ENCODE results near the gene RAD18. TPM values are rescaled to one million over a fixed set of nuclear protein-coding genes. Genes with fewer than 3 reads are reported as not detected.

The RAD18 gene
- total RNA-seq, 1 donor from 2014 or later = 22.1 TPM

DNA sequence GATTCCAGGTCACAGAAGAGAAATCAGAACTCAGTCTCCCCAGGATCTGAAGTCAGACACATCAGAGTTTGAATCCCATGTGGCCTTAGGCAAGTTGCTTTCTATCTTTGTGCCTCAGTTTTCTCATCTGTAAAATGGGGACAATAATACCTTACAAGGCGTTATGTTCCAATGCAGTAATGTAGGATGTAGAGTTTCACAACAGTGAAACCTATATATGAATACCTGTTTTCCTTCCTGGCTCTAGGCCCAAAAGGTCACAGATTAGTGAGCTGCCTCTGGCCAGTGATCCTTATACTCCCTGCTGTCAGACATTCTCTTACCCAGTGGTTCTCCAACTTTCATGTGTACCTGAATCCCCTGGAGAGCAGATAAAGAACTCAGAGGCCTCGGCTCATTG, 121.0 kb downstream of the RAD18 start:
- no peak overlapping the region for H3K27ac ChIP-seq
- Mint-ChIP-seq H3K4me3 (no peak overlapping the region), H3K27ac (no peak overlapping the region), H3K36me3 (no peaks in the 10 kb centered on the region), H3K9me3 (no peaks in the 10 kb centered on the region), H3K4me1 (no peaks in the 10 kb centered on the region), H3K27me3 (ENCODE audit: insufficient read depth, low read depth) (no peaks in the 10 kb centered on the region)
- no peak overlapping the region for H3K4me3 ChIP-seq
- H3K36me3 ChIP-seq = no peaks in the 10 kb centered on the region
- H3F3A ChIP-seq (ENCODE audit: low read depth) = no peaks in the 10 kb centered on the region
- H2AFZ ChIP-seq (replicated peaks) = no peak overlapping the region
- no peaks in the 10 kb centered on the region for H3K9me3 ChIP-seq (ENCODE audit: low read depth)
- H3K4me1 ChIP-seq = peaks cover 6% of the 10 kb centered on the region
- no peaks in the 10 kb centered on the region for H3K79me2 ChIP-seq (ENCODE audit: low read depth)
- no peak overlapping the region for H3K9ac ChIP-seq
- DNase-seq (ENCODE audit: low spot score) = no peak
- no peaks in the 10 kb centered on the region for H3K27me3 ChIP-seq
- no peak overlapping the region for H3K4me2 ChIP-seq
- H4K20me1 ChIP-seq (ENCODE audit: low read depth) = no peaks in the 10 kb centered on the region
- TF ChIP-seq, protein P1, sequence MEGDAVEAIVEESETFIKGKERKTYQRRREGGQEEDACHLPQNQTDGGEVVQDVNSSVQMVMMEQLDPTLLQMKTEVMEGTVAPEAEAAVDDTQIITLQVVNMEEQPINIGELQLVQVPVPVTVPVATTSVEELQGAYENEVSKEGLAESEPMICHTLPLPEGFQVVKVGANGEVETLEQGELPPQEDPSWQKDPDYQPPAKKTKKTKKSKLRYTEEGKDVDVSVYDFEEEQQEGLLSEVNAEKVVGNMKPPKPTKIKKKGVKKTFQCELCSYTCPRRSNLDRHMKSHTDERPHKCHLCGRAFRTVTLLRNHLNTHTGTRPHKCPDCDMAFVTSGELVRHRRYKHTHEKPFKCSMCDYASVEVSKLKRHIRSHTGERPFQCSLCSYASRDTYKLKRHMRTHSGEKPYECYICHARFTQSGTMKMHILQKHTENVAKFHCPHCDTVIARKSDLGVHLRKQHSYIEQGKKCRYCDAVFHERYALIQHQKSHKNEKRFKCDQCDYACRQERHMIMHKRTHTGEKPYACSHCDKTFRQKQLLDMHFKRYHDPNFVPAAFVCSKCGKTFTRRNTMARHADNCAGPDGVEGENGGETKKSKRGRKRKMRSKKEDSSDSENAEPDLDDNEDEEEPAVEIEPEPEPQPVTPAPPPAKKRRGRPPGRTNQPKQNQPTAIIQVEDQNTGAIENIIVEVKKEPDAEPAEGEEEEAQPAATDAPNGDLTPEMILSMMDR (IDR thresholded peaks at IDR 0.05) = no peak
- TF ChIP-seq EZH2 (IDR thresholded peaks at IDR 0.05) = no peak
- no peak for TF ChIP-seq EZH2phosphoT487 (IDR thresholded peaks at IDR 0.05)

DNA sequence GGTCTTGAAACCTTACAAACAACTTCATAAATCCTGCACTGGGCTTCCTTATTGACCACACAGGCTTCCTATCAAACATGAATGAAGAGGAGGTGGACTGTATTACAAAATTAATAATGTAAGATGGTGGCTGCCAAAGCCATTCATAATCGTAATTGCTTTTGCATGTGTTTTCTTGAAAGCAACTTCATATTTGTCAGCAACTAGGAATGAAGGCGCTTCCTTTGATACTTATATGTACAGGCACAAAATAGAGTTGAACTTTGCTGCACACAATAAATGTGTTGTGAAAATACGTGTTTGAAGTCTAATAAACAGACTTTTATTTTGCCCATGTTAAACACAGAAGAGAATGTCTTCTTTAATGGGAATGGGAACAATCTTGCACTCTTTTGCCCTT, 121.8 kb downstream of the RAD18 start:
- H3K4me2 ChIP-seq = no peak overlapping the region
- H3F3A ChIP-seq (ENCODE audit: low read depth) = no peaks in the 10 kb centered on the region
- H4K20me1 ChIP-seq (ENCODE audit: low read depth) = no peaks in the 10 kb centered on the region
- H3K27me3 ChIP-seq = no peaks in the 10 kb centered on the region
- H3K4me1 Mint-ChIP-seq = no peaks in the 10 kb centered on the region
- TF ChIP-seq EZH2phosphoT487 (IDR thresholded peaks at IDR 0.05) = no peak
- TF ChIP-seq EZH2 (IDR thresholded peaks at IDR 0.05) = no peak
- TF ChIP-seq, protein P1 (IDR thresholded peaks at IDR 0.05) = no peak
- H3K9ac ChIP-seq = no peak overlapping the region
- H3K79me2 ChIP-seq (ENCODE audit: low read depth) = no peaks in the 10 kb centered on the region
- H3K36me3 ChIP-seq = no peaks in the 10 kb centered on the region
- H3K27ac ChIP-seq = no peak overlapping the region
- H3K4me3 ChIP-seq = no peak overlapping the region
- no peak overlapping the region for H2AFZ ChIP-seq (replicated peaks)
- no peaks in the 10 kb centered on the region for H3K9me3 ChIP-seq (ENCODE audit: low read depth)
- H3K27me3 Mint-ChIP-seq (ENCODE audit: insufficient read depth, low read depth) = no peaks in the 10 kb centered on the region
- peaks cover 5% of the 10 kb centered on the region for H3K4me1 ChIP-seq
- no peaks in the 10 kb centered on the region for H3K9me3 Mint-ChIP-seq
- DNase-seq (ENCODE audit: low spot score) = no peak
- no peaks in the 10 kb centered on the region for H3K36me3 Mint-ChIP-seq
- no peak overlapping the region for H3K27ac Mint-ChIP-seq
- no peak overlapping the region for H3K4me3 Mint-ChIP-seq

DNA sequence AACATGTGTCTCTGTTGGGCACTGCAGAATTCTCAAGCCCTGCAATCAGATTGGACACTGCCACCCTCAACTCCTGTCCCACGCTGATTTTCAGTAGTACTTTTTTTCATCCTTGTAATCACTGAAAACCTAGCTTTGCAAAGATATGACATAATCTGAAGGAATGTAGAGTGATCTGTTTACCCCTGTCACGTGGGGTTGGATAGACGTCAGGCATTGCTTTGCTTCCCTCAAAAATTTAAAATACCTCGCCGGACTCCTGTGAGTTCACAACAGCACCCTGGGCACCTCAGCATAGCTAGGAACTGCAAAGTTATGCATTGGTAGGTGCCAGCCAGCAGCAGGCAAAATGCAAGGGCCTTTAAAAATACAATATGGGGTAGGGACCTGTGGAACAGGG, 122.7 kb downstream of the RAD18 start:
- no peaks in the 10 kb centered on the region for H3K9me3 ChIP-seq (ENCODE audit: low read depth)
- Mint-ChIP-seq H3K9me3 (no peaks in the 10 kb centered on the region), H3K36me3 (no peaks in the 10 kb centered on the region), H3K4me1 (no peaks in the 10 kb centered on the region), H3K27ac (no peak overlapping the region), H3K27me3 (ENCODE audit: insufficient read depth, low read depth) (no peaks in the 10 kb centered on the region), H3K4me3 (no peak overlapping the region)
- no peak overlapping the region for H3K4me3 ChIP-seq
- H3K36me3 ChIP-seq = no peaks in the 10 kb centered on the region
- H3K27me3 ChIP-seq = no peaks in the 10 kb centered on the region
- no peak overlapping the region for H3K9ac ChIP-seq
- H3F3A ChIP-seq (ENCODE audit: low read depth) = no peaks in the 10 kb centered on the region
- TF ChIP-seq EZH2phosphoT487 (IDR thresholded peaks at IDR 0.05) (no peak), EZH2 (IDR thresholded peaks at IDR 0.05) (no peak)
- TF ChIP-seq, protein P1 (IDR thresholded peaks at IDR 0.05) = no peak
- no peaks in the 10 kb centered on the region for H3K4me1 ChIP-seq
- H2AFZ ChIP-seq (replicated peaks) = no peak overlapping the region
- no peak for DNase-seq (ENCODE audit: low spot score)
- no peaks in the 10 kb centered on the region for H4K20me1 ChIP-seq (ENCODE audit: low read depth)
- H3K4me2 ChIP-seq = no peak overlapping the region
- no peaks in the 10 kb centered on the region for H3K79me2 ChIP-seq (ENCODE audit: low read depth)
- no peak overlapping the region for H3K27ac ChIP-seq

All from neural progenitor cell (in vitro differentiated cells).